ENCODE measurements around the gene SLC35C1.
A peak's percentile ranks its signal among the peaks of the same experiment; 100 is the strongest.

SLC35C1 gene

DNA sequence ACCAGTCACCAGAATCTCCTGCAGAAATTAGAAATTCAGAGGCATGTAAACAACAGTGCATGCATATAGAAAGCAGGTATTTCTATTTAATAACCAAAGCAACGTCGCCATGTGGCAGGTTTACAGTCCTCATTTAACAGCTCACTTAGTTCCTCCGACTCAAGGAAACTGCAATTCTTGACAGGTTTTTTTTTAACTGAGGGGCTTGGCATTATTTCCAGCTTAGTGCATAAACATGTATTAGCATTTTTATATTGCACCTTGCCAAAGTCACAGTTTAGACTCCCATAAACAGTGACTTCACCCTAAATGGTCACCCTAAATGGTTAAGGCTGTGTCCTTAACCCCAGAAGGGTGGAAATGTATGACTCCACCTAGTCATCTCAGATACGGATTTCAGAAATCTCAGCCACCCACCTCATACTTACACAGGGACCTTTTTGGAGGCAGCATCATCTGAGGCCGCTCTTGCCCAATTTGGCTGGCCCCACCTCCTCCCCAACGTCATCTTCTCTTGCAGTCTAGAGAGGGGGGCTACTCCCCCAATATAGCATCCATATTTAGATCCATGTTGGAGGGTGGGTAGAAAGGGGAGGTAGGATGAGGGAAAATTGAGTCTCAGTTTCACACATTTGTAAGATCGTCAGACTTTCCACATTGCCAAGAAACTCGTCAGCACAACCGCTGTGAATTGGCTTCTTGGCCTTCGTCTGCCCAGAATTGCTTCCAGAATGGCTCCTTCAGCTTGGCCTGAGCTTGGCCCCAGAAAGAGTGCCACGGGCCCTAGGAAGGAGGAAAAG is 31.8 kb upstream of the SLC35C1 start:
- no peak for DNase-seq (ENCODE audit: low read depth)
- TF ChIP-seq, protein P1, sequence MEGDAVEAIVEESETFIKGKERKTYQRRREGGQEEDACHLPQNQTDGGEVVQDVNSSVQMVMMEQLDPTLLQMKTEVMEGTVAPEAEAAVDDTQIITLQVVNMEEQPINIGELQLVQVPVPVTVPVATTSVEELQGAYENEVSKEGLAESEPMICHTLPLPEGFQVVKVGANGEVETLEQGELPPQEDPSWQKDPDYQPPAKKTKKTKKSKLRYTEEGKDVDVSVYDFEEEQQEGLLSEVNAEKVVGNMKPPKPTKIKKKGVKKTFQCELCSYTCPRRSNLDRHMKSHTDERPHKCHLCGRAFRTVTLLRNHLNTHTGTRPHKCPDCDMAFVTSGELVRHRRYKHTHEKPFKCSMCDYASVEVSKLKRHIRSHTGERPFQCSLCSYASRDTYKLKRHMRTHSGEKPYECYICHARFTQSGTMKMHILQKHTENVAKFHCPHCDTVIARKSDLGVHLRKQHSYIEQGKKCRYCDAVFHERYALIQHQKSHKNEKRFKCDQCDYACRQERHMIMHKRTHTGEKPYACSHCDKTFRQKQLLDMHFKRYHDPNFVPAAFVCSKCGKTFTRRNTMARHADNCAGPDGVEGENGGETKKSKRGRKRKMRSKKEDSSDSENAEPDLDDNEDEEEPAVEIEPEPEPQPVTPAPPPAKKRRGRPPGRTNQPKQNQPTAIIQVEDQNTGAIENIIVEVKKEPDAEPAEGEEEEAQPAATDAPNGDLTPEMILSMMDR (conservative IDR thresholded peaks at IDR 0.05; ENCODE audit: low read depth, low read length), result no peak
- H3K4me3 ChIP-seq (ENCODE audit: low read depth, low read length), result no peak overlapping the region

DNA sequence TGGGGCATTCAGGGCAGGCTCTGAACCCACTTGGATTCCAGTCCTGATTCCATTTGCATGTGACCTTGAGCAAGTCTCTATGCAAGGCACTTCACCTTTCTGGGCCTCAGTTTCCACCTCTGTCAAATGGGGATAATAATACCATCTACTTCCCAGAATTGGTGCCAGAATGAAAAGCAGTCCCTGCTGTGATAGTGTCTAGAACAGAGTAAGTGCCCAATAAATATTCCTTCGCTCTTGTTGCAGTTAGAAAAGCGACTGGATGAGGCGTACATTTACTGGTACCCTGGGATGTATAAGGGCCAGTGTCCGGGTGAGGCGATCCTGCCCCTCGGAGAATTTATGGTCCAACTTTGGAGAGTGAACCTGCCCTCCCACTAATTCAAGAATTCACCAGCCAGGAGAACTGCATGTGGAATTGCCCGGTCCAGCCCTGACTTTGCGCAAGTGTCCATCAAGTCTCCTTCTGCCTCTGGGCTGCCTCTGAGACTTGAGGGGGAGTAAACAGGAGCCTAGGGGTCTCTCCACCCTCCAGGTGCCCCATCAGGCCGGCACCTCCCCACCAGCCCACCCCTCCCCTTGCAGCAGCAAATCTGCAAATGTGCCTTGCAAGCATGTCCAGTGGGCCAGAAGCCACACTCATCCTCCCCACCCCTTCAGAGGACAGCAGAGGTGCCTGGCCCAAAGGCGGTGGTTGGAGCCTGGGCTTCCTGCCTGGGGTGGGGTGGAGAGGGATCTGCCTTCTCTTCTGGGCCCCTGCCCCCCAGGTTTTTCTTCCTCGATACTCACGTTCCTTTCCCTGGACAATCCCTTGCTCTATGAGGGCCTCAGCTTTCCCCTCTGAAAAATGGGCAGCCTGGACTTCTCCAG is 30.9 kb upstream of the SLC35C1 start:
- no peak for DNase-seq (ENCODE audit: low read depth)
- no peak overlapping the region for H3K4me3 ChIP-seq (ENCODE audit: low read depth, low read length)
- TF ChIP-seq, protein P1 (conservative IDR thresholded peaks at IDR 0.05; ENCODE audit: low read depth, low read length), result no peak

DNA sequence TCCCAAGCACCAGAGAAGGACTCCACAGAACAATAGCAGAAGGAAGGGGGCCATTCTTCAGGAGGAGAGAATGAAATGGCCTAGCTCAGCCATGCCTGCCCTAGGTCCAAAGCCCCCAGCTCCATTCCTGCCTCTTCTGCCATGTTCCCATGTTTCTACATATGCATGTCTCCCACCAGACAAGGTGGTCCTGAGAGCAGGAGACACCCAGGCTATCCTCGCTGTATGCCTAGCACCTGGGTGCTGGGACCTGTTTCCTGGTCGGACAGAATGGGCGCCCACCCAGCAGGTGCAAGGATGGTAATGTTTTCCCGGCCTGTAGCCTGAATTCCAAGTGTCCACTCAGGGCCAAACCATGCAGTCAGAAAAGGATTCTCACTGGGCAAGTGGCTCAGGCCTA is 30.2 kb upstream of the SLC35C1 start:
- TF ChIP-seq, protein P1 (conservative IDR thresholded peaks at IDR 0.05; ENCODE audit: low read depth, low read length), result no peak
- no peak for DNase-seq (ENCODE audit: low read depth)
- H3K4me3 ChIP-seq (ENCODE audit: low read depth, low read length), result no peak overlapping the region

DNA sequence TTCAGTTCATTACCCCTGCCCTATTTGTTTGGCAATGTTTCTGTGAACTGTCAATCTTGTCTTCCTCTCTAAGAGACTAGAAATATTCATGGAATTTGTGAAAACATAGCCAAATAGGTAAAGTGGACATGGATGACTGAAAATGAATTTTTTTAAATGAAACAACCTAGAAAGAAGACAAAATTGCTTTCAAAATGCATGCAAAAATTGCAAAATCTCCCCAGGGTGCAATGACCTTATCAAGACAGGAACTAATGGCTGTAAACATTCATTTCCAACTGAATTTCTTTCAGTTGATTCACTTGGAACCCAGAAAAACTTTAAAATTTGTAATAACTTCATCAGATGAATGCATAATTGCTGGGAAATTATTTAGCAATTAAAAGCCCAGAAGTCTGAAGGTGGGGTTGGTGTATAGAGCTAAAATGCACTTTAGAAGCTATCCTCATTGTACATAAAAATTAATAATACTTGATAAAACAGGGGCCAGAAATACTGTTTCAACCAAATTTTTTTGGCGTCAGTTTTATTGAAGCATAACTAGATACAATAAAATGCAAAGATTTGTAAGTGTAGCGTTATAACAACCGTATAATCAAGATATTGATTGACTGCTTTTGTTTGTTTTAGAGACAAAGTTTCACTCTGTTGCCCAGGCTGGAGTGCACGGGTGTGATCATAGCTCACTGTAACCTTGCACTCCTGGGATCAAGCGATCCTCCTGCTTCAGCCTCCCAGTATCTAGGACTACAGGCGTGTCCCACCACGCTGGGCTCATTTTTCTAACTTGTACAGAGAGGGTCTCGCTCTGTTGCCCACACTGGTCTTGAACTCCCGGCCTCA is 27.6 kb upstream of the SLC35C1 start:
- DNase-seq (ENCODE audit: low read depth), result peak; percentile 88
- H3K4me3 ChIP-seq (ENCODE audit: low read depth, low read length), result no peak overlapping the region
- TF ChIP-seq, protein P1 (conservative IDR thresholded peaks at IDR 0.05; ENCODE audit: low read depth, low read length), result no peak

DNA sequence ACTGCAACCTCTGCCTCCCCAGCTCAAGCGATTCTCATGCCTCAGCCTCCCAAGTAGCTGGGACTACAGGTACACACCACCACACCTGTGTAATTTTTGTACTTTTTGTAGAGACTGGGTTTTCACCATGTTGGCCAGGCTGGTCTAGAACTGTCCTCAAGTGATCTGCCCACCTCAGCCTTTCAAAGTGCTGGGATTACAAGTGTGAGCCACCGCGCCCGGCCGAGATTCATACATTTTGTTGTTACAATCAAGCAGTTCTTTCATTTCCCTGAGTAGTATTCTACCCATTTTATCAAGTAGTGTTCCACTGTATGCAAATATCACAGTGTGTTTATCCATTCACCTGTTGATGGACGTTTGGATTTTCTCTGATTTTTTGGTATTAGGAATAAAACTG is 26.6 kb upstream of the SLC35C1 start:
- TF ChIP-seq, protein P1 (conservative IDR thresholded peaks at IDR 0.05; ENCODE audit: low read depth, low read length), result no peak
- no peak for DNase-seq (ENCODE audit: low read depth)
- no peak overlapping the region for H3K4me3 ChIP-seq (ENCODE audit: low read depth, low read length)

DNA sequence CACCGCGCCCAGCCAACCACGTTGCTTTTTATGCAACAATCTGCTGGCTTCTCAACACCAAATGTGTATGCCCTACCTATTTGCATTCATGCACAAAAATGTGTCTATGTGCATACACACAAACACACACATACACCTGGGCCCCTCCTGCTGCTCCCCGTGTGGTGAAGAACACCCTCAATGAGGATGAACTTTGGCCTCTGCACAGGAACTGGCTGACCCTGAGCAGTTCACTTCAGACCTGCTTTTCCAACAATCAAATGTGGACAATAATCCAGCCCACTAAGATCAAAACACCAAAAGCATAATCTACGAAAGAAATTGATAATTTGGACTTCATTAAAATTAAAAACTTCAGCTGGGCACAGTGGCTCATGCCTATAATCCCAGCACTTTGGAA is 25.3 kb upstream of the SLC35C1 start:
- TF ChIP-seq, protein P1 (conservative IDR thresholded peaks at IDR 0.05; ENCODE audit: low read depth, low read length), result no peak
- H3K4me3 ChIP-seq (ENCODE audit: low read depth, low read length), result no peak overlapping the region
- no peak for DNase-seq (ENCODE audit: low read depth)

All from choroid plexus epithelial cell (primary cell).